ENCODE data around the gene PIGV.
A peak's percentile ranks its signal among the peaks of the same experiment; 100 is the strongest.
"Not testable (repeated sequence)": the region's sequence is repeated elsewhere in the genome, so short reads cannot be mapped to it uniquely, and the experiment has no call there.

Gene PIGV

DNA sequence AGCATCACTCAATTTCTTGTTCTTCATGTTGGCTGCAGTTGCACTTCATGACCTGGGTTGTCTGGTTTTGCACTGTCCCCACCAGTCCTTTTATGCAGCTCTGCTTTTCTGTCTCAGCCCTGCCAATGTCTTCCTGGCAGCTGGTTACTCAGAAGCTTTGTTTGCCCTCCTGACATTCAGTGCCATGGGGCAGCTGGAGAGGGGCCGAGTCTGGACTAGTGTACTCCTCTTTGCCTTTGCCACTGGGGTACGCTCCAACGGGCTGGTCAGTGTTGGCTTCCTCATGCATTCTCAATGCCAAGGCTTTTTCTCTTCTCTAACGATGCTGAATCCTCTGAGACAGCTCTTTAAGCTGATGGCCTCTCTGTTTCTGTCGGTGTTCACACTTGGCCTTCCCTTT, 6.6 kb downstream of the PIGV start:
- no peak for DNase-seq (ENCODE audit: low spot score)

DNA sequence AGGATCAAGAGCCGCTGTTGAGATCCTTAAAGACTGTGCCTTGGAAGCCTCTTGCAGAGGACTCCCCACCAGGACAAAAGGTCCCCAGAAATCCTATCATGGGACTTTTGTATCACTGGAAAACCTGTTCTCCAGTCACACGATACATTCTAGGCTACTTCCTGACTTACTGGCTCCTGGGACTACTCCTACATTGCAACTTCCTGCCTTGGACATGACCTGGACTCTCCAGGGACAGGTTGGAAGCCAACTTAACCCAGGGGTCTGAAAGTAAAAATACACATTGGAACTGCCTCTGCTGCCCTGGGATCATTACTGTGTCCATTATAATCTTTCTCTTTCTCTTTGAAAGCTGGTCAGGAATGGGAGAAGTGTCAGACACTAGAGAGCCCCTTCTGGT, 9.9 kb downstream of the PIGV start:
- DNase-seq (ENCODE audit: low spot score), result no peak

DNA sequence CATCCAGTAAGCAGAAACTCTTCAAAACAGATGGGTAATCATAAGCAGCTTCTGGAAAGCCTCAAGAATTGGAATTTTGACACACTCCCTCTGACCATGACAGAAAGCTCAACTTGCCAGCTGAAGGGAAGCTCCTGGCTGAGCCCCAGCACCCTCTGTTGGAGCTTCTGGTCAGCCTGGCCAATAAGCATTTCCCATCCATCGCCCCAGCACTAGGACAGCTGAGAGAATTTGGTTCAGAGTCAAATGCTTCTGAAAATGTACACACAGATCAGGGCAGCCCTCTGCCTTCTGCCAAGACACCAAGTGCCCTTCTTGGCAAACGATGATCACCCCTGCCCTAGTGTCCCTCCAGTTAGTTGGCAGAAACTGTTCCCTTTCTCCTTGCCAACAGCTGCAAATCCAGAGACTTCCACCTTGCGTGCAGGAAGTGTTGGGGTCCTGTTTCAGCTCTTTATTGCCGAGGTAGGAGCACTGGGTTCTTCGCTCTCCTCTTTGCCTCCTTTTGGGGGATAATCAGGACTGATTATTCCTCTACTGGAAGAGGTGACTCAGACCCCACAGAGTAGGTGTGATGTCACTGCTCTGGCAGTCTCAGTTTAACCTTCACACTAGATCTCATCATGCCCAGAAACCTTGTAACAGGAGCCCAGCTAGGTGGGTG, 11.9 kb downstream of the PIGV start:
- no peak for DNase-seq (ENCODE audit: low spot score)

DNA sequence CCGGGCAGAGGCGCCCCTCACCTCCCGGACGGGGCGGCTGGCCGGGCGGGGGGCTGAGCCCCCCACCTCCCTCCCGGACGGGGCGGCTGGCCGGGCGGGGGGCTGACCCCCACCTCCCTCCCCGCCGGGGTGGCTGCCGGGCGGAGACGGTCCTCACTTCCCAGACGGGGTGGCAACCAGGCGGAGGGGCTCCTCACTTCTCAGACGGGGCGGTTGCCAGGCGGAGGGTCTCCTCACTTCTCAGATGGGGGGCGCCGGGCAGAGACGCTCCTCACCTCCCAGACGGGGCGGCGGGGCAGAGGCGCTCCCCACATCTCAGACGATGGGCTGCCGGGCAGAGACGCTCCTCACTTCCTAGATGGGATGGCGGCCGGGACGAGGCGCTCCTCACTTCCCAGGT, 16.2 kb downstream of the PIGV start:
- not testable (repeated sequence) for DNase-seq (ENCODE audit: low spot score)

DNA sequence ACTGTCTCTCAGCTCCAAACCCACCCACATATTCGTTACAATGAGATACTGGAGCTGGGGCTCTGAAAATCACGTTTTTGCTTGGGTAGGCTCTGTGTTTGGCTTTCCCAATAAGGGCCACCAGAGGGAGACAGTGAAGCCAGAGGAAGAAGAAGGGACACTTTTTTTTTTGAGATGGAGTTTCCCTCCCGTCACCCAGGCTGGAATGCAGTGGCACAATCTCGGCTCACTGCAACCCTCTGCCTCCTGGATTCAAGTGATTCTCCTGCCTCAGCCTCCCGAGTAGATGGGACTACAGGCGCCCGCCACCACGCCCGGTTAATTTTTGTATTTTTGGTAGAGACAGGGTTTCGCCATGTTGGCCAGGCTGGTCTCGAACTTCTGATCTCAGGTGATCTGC, 22.4 kb downstream of the PIGV start:
- DNase-seq (ENCODE audit: low spot score), result peak; percentile 63

DNA sequence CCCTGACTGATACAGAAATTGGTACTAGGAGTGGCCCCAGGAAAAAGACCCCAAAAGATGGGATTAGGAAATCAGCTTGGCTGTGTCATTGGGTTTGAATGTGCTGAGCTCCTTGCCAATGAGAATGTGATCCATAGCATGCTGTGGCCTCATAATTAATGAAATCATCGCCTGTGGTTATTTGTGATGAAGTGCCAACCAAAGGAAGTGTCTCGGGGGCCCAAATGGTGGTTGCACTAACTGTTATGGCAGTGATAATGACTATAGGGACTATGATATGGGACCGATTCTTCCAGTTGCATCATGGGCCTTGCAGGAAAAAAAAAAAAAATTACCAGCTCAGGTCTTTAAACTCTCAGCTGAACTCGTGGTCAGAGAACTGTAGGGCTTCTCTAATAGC, 23.3 kb downstream of the PIGV start:
- DNase-seq (ENCODE audit: low spot score), result no peak

DNA sequence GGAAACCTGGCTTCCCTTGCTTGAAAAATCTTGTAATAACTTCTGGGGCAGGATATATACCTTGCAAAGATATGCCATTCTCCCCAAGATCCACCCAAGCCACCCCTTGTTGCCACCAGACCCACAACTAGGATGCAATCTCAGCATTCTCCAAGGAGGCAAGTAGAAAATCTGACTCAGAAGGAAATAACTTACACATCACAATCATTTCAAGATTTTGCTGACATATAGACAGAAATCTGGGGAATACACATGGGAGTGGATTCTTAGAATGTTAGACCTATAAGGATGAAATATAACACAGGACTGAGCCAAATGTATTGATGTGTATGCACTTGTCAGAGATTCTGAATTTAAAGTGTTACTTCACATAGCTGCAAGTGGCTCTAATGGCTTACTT, 24.0 kb downstream of the PIGV start:
- DNase-seq (ENCODE audit: low spot score), result no peak

DNA sequence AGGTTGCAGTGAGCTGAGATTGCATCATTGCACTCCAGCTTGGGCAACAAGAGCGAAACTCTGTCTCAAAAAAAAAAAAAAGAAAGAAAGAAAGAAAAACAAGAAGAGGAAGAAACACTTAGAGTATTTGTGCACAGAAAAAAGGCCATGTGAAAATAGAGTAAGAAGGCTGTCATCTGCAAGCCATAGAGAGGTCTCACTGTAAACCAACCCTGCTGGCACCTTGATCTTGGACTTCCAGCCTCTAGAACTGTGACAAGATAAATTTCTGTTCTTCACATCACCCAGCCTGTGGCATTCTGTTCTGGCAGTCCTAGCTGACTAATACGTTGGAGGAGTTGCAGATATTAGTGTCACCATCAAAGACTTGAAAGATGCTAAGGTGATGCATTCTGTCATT, 26.6 kb downstream of the PIGV start:
- DNase-seq (ENCODE audit: low spot score), result no peak

DNA sequence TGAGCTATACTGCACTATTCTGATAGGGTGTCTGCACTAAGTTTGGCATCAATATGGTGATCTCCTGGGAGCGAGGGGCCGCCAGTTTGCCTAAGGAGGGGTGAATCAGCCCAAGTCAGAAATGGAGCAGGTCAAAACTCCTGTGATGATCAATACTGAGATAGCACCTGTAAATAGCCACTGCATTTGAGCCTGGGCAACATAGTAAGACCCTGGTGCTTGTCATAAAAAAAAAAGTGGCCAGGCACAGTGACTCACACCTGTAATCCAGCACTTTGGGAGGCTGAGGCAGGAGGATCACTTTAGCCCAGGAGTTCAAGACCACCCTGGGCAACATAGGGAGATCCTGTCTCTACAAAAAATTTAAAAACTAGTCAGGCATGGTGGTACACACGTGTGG, 27.1 kb downstream of the PIGV start:
- no peak for DNase-seq (ENCODE audit: low spot score)

DNA sequence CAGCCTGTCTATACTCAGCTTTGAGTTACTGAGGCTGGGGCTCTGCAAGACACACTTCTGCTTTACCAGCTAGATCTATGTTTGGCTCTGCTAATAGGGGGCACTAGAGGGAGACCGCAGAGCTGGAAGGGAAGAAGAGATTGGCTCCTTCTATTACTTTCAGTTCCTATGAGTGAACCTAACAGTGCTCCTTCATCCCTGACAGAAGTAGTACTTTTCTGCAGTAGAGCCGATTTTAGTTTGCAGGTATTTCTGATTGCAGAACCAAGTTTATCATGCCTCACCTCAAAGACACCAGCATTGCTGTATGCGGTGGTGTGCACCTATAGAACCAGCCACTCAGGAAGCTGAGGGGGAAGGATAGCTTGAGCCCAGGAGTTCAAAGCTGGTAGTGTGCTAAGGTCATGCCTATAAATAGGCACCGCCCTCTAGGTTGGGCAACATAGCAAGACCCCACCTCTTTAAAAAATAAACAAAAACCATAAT, 33.1 kb downstream of the PIGV start:
- no peak for DNase-seq (ENCODE audit: low spot score)

DNA sequence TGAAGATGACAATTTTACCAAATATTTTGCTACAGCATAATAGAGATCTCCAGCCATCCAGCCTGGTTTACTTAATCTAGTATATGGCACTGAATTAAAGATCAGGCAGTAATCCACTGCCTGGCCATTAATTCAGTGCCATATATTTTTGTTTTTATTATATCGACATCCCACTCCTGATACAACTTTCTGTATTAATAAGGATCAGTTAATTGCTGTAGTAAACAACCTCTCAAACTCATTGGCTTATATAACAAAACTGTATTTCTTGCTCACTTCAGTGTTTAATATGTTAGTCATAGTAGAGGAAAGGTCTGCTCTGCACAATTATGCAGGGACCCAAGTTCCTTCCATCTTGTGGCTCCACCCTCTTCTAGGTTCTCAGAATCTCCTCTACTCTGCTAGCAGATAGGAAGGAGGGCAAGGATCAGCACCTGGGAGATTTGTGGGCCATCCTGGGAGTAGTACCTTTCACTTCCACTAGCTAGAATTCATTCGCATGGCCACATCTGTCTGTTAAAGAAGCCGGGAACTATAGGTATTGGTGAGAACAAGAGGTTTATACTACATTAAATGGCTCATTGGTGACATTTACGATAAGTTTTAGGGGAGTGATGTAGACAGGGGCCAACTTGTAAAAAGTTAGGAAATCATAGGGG, 35.1 kb downstream of the PIGV start:
- no peak for DNase-seq (ENCODE audit: low spot score)

DNA sequence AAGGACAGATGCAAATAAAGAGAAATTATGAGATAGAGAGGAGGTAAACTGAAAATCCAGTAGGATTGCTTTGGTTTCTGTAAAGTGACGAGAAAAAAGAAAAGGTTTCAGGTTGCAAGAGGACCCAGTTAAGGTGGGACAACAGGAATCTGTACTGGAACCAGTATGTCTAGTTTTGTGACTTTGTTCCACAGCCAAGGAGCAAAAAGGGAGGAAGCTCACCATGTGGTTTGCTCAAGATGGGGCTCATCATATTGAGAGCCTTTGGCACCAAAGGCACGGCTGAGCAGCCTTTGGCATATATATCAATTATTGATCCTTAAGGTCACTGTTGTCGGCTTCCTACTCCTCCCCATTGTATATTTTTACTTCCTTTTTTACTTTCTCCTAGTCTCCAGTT, 37.0 kb downstream of the PIGV start:
- DNase-seq (ENCODE audit: low spot score), result no peak

DNA sequence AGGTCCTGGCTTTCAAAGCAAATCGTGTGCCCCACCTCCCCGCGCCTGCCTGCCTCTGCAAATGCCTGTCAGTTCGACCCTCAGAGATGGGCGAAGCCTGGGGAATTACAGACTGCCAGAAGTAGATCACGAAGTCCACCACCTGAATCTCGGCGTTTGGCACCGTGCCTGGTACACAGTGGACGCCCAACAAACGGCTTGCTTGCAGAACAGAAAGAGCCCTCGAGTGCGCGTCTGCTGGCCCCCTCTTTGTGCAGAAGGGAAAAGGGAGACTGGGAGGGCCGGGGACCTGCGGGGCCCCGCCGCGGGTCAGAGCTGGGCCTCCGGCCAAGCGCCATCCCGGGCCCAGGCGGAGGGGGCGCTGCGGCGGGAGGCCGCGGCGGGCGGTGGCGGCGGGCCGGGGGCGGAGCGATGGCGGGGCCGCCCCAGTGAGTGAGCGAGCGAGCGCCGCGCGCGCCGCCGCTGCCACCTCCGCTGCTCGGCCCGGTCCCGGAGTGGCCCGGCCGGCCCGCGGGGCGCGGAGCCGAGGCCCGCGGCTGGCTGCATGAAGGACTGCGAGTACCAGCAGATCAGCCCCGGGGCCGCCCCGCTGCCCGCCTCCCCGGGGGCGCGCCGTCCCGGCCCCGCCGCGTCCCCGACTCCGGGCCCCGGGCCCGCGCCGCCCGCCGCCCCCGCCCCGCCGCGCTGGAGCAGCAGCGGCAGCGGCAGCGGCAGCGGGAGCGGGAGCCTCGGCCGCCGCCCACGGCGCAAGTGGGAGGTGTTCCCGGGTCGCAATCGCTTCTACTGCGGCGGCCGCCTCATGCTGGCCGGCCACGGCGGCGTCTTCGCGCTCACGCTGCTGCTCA, 38.7 kb downstream of the PIGV start, which contains the start of gene ZDHHC18:
Gene ZDHHC18 (plus strand): TSS at position 428 of the 845 bp plus-strand sequence. CDS start 117 bp downstream, at position 545.
- peak; percentile 37 for DNase-seq (ENCODE audit: low spot score)

DNA sequence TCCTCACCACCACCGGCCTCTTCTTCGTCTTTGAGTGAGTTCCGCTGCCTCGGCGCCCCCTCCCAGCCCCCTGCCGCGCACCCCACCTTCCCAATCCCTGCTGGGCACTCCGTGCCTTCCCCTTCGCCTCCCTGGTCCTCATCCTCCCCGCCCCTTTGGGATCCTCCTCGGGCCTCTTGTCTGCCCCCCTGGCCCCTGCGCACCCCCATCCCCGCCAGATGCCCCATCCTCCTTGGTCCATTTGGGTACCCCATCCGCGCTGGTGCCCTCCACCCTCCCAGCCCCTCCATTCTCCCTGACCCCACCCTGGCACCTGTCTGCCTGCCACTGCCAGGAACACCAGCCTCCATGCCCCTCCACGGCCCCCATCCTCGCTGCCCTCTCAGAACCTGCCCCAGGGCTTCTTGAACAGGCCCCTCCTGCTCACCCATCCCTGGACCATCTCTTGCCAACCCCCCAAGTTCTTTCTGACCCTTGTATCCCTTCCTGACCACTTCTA, 39.4 kb downstream of the PIGV start:
- no peak for DNase-seq (ENCODE audit: low spot score)

DNA sequence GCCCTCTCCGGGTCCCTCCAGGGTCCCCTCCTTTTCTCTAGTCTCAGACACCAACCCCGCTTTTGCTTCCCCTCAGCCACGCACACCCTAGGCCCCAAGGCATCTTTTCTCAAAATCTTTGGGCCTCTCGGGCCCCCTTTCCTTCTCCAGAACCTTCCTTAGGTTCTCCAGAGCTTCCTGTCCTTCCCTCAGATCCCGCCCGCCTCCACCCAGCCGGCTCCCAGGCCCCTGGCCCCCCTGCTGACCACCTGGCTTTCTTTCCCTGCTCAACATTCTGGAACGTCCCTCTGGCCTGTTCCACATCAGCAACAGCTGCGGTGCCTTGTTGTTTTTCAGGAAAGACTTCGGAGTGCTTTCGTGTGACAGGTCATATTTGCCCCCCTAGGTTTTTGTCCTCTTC, 39.9 kb downstream of the PIGV start:
- DNase-seq (ENCODE audit: low spot score), result no peak

DNA sequence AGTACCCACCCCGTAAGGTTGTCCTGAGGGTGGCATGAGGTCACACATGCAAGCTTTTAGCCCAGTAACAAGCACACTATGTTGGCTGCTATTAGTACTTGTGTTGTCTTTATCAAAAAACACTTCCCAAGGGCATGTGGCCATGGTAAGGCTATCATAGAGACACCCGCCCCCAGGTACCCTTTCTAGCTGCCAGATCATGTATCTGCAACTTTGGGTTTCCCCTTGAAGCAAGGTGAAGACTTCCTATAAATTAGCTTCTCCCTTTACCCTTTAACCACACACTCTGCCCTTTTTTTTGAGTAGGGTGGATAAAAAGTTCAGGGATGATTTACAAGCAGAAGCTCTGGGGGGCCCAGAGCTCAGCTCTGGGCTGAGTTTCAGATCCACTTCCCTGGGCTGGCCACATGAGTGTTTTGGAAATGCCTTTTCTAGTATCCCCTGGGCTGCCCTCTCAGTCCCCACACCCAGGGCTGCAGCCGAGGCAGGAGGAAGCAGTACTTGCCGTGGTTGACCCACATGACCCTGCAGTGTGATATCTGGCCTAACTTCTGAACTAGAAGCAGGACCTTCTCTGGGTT, 40.8 kb downstream of the PIGV start:
- DNase-seq (ENCODE audit: low spot score), result no peak

DNA sequence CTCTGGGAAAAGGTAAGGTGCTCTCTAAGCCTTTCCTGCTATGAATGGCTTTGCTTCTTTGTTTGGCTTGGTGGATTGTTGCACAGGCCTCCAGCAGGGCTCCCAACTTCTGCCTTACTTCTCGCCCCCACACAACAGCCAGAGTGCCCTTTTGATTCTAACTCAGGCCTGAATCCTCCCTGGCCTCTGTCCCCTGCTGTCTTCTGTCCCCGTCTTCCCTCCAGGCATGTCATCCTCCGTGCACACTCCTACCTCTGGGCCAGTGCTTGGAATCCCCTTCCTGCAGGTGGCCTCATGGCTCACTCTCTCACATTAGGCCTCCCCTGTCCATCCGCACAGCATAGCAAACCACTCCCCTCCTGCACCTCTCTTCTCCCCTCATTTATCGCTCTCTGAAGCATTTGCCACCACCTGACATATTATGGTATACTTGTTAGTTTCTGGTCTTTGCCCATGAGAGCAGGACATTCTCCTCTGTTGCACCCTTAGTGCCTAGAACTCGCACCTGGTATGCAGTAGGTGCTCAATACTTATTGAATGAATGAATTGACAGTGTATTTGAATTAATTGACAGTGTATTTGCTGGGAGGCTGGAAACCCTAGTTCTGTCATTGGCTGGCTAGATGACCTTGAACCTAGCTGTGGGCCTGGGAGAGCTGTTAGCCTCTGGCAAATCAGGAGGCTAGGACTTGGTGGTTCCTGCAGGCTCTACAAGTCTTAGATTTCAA, 41.6 kb downstream of the PIGV start:
- no peak for DNase-seq (ENCODE audit: low spot score)

DNA sequence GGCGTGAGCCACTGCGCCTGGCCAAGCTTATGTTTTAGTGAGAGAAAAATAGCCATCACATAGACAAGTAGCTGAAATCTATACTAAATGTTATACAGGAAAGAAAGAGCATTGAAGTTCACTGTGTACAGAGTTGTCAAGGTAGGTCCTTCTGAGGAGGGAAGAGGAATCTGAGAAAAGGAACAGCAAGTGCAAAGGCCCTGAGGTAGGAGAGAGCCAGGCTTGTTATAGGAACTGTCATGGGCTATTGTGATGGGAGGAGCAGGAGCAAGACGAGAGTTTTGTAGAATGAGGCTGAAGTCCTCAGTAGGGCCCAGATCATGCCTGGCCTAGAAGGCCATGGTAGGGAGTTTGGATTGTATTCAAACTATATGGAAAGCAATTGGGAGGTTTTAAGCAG, 43.3 kb downstream of the PIGV start:
- no peak for DNase-seq (ENCODE audit: low spot score)

DNA sequence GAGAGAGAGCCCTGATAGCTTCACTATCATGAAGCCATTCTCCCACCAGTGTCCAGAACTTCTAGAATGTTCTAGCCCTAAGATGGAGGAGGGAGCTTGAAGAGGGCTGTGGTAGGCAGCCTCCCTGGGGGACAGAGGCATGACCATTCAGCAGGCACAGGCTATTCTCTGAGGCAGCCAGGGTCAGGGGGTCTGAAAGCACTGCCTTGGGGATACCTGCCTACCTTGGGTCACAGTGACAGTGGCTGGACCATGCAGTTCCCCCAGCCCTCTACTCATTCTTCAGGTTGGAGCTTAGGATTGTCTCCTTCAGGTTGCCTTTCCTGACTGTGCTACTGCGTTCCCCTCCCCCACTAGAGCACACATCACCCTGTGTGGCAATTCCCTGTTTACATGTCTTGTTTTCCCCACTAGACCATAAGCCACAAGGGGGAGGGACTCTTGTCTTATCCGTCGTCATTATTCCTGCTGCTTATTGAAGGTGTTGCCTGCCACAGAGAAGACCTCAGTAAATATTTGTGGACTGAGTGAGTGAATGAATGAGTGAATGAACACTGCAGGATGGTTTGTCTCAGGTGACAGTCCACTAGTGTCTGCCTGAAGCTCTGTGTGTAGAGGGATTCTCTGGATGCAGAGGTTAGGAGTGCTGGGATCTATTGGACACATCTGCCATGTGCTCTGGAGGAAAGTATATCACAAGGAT, 43.9 kb downstream of the PIGV start:
- no peak for DNase-seq (ENCODE audit: low spot score)

DNA sequence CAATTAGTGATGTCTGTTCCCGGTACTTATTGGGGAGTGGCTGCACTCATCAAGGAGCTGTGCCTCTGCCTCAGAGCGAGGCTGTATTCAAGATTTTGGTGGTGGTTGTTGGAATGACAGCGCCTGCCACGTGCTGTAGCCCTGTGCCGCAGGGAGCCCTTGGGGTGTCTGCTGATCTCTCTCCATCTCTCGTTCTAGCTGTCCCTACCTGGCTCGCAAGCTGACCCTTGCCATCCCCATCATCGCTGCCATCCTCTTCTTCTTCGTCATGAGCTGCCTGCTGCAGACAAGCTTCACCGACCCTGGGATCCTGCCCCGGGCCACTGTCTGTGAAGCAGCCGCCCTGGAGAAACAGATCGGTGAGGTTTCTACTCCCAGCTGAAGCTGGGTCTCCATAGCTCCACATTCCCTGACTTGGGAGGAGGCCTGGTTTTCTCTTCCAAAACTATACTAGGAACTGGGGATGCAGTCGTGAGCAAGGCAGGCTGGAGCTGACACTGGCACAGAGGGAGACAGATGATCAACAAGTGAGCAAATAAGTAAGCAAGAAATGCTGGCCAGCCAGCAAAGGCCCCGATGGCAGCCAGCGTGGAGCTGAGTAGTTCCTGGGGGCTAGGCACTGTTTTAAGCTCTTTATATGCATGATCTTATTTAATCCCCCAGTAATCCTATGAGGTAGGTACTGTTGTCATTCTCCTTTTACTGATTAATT, 44.7 kb downstream of the PIGV start:
- no peak for DNase-seq (ENCODE audit: low spot score)

Measured in COLO829 (cell line).